Activated CD4-positive, alpha-beta T cell treated with anti-CD3 and anti-CD28 coated beads, Interleukin-10, Interleukin-2, amounts not matched to agents 100 ng/mL and 50 ng/mL, durations not matched to agents 16 hours and 8 hours (primary cell): Measurements from ENCODE around the gene FAM222A.

Experiments used
- DNase-seq: peaks from one replicate; pipeline ENCODE4 v3.0.0-alpha.2; 2020

FAM222A gene

DNA sequence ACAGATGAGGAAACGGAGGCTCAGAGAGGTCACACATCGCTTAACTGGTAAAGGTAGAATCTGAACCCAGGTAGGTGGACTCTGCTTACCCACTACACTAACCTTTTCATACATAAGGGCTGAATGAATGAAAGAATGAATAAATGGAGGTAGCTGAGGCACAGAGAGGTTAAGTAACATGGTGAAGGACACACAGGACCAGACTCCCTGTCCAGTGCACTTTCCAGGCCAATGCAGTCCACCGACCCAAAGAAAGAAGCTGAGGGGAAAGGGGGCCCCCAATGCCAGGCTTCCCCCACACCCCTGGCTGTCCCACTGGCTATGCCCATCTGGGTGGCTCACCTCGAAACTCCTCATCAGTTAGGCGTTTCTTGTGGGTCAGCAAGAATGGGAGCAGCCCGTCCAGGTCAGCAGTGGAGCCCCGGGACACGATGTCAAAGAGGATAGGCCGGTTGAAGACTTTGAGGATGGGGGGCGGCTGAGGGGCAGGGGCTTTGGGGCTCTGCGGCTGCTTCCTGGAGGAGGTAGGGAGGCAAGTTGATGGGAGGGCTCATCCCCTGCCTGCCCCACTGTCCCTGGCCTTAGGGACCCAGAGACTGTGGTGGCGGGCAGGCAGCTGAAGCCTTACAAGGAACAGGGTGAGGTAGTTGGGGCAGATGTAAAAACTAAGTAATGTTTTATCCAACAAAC is 94.5 kb downstream of the FAM222A start:
- DNase-seq: no peak

DNA sequence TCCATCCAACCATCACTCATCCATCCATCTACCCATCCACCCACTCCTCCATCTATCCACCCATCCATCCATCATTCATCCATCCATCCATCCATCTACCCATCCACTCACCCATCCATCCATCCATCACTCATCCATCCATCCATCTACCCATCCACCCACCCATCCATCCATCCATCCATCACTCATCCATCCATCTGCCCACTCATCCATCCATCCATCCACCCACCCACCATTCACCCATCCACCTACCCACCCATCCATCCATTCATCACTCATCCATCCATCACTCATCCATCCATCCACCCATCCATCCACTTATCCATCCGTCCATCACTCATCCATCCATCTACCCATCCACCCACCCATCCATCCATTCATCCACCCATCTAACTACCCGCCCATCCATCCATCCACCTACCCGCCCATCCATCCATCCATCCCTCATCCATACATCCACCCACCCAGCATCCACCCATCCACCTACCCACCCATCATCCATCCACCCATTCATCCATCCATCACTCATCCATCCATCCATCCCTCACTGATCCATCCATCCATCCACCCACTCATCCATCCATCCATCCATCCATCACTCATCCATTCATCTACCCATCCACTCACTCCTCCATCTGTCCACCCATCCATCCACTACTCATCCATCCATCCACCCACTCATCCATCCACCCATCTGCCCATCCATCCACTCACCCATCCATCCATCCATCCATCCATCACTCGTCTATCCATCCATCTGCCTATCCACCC is 95.4 kb downstream of the FAM222A start:
- no peak for DNase-seq

DNA sequence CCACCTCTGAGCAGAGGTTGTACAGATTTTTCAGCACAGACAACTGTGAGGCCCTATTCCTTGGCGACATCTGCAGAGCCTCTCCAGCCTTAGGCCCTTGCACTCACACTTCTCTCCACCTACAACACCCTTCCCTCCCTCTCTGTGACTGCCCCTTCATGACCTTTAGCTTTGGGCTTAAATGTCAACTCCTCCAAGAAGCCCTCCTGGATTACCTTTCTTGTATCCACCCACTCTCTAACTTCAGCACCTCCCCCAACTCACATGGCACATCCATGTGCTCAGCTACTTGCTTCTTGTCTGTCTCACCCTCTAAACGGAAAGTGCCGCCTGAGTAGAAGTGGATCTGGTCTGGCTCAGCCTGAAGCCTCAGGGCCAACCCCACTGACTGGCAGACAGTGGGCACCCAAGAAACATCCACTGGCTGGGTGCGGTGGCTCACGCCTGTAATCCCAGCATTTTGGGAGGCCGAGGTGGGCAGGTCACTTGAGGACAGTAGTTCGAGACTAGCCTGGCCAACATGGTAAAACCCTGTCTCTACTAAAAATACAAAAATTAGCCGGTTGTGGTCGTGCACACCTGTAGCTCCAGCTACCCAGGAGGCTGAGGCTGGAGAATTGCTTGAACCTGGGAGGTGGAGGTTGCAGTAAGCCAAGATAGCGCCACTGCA is 97.5 kb downstream of the FAM222A start:
- no peak for DNase-seq

DNA sequence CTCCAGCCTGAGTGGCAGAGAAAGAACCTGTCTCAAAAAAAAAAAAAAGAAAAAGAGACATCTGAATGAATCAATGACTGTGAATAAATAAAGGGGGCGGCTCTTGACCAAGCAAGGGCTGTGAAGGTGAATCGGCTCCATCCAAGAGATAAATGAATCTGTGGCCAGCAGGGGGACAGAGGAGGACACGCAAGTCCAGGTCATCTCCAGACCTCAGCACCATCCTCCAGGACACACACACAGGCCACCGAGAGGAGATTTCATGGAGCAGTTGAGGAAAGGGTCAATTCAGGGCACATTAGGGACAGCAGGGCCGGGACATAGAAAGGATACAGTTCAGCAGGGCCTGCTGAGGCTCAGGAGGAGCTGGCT is 98.0 kb downstream of the FAM222A start:
- DNase-seq: no peak

DNA sequence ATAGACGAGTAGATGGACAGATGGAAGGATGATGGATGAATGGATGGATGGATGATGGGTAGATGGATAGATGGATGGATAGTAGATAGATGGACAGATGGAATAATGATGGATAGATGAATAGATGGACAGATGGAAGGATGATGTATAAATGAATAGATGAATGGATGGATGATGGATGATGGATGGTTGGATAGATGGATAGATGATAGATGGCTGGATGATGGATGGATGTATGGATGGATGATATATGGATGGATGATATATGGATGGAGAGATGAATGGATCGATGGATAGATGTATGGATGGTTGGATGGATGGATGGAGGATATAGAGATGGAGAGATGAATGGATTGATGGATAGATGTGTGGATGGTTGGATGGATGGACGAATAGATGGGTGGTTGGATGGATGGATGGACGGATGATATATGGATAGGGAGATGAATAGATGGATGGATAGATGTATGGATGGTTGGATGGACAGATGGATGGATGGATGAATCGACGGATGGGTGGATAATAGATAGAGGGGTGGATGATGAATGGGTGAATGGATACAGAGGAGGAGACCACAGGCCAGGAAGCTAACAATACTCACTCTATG is 100.3 kb downstream of the FAM222A start:
- DNase-seq: no peak

DNA sequence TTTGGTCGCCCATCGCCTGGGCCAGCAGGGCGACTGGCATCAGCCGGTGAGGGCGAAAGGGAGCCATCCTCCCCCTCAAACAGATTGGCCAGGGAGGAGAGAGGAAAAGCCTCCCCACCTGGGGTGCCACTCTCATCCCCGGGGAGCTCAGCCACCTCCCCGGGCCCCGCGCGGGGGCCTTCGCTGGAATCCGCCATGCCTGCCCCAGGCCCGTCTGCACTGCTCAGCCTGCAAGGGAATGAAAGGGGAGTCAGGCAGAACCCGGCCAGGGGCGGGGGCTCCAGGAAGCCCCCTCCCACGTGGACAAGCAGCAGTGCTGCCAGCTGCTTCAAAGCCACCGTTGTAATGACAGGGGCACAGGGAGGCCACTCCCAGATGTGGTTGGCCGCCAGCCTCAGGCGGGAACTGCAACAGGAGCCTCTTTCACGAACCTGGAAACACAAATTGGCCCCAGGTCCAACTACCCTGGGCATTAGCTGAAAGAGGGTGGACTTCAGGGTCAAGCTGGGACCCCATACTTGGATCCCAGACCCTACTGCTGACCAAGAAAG is 101.0 kb downstream of the FAM222A start:
- no peak for DNase-seq

DNA sequence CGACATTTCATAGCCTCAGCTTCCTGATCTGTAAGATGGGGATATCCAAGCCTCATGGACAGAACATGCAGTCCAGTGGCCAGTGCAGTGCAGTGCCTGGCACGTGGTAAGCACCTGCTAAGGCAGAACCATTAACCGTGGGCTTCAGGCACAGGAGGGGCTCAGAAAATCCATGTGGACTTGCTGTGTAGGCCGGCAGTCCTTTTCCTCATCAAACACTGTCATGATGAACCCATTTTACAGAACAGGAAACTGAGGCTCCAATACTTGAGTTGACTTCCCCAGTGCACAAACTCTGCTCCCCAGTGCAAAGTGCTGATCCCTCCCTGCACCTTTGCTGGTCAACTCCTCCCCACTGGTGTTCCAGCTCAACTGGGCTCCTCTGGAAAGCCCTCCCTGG is 101.6 kb downstream of the FAM222A start:
- no peak for DNase-seq

DNA sequence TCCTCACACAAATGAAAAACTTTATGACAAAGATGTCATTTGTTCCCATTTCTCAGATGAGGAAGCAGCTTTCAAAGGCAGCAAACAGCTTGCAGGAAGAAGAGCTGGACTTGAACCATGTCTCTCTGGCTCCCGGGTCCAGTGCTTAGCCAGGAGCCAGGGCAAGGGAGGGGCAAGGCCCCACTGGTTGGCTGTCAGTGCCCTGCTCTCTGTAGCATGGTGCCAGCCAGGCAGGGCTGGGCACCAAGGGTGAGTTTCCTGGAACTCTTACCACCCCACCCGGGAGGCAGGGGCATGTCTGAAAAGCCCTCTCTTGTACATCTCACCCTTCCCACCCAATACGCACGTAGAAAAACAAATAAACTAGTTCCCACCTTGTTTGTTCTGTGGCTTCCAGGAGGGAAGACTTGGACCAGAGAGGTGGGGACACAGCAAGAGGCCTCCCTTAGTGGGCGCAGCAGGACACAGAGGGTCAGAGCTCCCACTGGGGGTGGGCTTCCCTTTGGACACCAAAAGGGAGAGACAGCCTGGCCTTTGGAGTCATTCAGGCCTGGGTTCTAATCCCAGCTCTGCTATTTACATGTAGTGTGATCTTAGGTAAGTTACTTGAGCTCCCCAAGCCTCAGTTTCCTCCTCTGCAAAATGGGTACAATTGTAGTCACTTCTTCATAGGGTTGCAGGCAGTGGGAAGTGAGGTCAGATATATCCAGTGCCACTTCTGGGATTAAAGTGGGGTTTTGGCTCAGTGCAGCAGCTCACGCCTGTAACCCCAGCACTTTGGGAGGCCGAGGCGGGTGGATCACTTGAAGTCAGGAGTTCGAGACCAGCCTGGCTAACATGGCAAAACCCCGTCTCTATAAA is 102.4 kb downstream of the FAM222A start:
- no peak for DNase-seq

DNA sequence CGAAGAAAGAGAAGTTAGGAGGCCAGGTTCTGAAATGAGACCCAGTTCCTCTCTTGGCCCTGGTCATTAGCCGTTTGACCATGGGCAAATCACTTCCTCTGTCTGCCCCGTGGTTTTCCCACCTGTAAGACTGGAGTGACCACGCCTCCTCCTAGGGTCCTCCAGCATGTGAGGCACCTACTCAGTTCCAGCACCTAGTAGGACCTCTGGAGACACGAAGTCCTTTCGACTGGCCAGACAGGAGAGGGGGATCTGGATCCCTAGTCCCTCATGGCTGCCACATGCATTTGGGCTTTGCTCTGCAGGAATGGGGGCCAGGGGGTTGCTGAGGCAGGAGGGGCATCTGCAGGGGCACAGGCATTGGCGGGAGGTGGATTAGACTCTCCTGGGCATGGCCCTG is 103.2 kb downstream of the FAM222A start:
- DNase-seq: no peak

DNA sequence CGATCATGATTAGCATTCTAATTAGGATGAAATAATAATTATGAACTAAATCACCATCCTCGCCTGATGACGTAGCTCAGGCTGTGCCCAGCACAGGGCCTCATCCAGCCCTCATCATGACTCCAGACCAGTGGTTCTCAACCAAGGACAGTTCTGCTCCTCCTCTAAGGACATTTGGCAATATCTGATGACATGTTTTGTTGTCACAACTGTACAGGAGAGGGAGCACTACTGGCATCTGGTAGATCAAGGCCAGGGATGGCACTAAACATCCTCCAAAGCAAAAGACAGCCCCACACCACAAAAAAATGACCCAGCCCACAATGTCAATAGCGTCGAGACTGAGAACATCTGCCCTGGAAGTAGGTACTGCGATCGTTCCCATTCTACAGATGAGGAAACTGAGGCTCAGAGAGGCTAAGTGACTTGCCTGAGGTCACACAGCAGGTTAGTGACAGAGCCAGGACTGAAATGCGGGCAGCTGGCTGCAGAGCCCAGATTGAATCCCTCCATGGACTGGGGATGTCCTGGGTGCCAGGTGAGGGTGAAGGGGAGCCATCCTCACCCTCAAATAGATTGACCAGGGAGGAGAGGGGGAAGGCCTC is 104.1 kb downstream of the FAM222A start:
- no peak for DNase-seq

DNA sequence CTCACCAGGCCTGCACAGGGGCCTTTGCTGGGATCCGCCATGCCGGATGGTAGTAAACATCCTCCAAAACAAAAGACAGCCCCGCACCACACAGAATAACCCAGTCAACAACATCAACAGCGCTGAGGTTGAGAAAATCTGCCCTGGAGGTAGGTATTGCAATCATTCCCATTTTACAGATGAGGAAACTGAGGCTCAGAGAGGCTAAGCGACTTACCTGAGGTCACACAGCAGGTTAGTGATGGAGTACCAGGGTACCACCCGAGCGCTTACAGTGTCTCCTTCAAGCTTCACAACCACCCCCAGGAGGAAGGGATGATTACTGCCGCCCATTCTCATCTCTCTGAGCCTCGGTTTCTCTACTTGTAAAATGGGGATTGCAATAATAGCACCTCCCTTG is 104.6 kb downstream of the FAM222A start:
- no peak for DNase-seq

DNA sequence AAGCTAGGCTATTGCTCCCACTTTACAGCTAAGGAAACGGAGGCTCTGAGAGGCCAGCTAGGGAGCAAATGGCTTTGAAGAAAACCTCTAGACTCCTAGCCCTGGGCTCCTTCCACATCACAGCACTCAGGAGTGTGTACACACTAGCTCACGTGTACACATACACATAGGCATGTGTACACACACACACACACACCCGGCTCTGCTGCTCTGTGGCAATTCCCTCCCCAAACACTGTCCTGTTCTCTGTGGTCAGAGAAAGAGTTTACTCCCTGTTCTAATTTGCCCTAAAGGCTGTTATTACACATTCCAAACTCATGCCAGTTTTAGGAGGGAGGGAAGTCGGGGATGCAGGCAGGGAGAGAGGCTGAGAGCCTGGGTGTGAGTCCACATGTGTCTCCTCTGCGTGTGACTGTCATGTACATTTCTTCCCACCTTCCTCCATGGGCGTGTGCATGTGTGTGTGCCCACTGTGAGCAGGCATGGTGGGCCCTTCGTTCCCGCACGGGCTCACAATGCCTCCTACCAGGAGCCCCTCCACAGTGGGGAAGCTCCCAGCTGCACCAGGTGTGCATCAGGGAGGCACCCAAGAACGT is 105.4 kb downstream of the FAM222A start:
- DNase-seq: no peak
